ENCODE results near the gene NYAP2.

- TF ChIP-seq, protein P1, sequence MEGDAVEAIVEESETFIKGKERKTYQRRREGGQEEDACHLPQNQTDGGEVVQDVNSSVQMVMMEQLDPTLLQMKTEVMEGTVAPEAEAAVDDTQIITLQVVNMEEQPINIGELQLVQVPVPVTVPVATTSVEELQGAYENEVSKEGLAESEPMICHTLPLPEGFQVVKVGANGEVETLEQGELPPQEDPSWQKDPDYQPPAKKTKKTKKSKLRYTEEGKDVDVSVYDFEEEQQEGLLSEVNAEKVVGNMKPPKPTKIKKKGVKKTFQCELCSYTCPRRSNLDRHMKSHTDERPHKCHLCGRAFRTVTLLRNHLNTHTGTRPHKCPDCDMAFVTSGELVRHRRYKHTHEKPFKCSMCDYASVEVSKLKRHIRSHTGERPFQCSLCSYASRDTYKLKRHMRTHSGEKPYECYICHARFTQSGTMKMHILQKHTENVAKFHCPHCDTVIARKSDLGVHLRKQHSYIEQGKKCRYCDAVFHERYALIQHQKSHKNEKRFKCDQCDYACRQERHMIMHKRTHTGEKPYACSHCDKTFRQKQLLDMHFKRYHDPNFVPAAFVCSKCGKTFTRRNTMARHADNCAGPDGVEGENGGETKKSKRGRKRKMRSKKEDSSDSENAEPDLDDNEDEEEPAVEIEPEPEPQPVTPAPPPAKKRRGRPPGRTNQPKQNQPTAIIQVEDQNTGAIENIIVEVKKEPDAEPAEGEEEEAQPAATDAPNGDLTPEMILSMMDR (IDR thresholded peaks at IDR 0.05; ENCODE audit: insufficient read depth, low read depth, low read length) = no peak
- TF ChIP-seq EZH2 (IDR thresholded peaks at IDR 0.05; ENCODE audit: insufficient read depth, low read length) = no peak
Observed at GRCh38 chr2:225598897-225599296, 199.4 kb downstream of the NYAP2 start.
